ENCODE results near the gene POLR2J3.
"Not testable (repeated sequence)": the region's sequence is repeated elsewhere in the genome, so short reads cannot be mapped to it uniquely, and the experiment has no call there.

The POLR2J3 gene

DNA sequence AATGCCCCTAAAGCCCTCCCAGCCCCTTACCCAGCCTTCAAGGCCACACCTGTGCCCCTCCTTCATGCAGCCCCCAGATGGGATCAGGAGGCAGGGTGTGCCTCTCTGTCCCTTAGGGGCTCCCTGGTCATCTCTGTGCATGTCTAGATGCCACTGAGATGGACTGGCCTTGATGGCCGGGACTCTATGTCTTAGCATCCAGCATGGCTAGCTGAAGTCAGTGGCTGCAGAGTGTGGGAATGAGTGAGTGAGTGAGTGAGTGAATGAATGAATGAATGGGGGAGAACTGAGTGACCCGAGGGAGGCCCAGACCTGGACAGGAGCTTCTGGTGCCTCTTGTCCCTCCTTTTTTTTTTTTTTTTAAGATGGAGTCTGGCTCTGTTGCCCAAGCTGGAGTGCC is 40.3 kb downstream of the POLR2J3 start:
- not testable (repeated sequence) for DNase-seq (ENCODE audit: low read depth); H3K4me3 ChIP-seq (ENCODE audit: low read length)

DNA sequence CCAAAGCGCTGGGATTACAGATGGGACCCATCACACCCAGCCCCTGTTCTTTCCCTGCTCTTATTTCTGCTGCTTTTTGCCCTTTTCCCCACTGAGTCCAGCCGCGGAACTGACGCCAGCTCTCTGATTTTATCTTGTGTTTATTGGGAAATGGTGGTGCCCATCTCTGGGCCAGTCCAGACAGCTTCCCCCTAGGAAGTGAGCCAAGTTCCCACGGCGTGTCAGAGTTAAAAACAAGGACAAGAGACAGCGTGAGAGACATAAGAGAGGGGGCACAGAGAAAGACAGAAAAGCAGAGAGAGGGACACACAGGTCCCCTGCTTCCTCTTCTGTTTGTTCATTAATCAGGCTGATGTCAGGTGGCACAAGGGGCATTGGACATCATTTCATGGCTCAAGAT is 40.8 kb downstream of the POLR2J3 start:
- DNase-seq (ENCODE audit: low read depth) = not testable (repeated sequence)

DNA sequence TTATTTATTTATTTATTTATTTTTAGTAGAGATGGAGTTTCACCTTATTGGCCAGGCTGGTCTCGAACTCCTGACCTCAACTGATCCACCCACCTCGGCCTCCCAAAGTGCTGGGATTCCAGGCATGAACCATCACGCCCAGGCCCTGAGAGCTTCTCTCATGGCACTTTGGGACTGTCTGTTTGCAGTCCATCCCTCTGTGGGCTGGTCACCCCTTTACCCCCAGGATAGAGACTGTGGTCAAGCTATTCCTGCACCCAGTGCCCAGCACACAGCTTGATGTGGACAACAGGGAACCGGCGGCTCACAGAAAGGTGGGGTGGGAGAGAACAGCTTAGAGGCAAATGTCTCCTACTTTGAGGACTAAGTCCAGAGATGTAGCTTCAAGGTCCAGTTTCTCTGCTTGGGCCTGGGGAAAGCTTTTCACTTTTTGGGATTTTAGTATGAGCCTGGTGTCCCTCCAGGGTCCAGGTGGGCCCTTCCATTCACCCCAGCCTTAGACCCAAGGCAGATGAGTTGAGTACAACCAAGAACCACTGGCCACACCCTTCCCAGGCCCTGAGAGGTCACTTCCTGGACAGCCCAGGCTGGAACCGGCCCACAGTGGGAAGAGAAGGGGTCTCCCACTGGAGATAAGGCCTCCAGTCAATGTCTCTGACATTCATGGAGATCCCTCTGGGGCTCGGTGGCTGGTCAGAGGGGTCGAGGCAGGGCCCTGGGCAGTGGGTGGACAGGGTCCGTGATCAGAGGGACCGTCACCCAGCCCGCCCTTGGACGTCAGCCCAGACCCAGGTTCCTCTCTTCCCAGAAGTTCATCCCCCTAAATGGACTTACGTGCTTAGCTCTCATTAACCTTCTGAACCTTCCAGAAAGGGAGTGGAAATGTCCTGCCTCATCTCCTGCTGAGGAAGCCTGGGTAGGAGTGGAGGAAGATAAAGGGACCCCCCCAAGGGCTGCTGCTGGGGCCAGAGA is 44.3 kb downstream of the POLR2J3 start:
- not testable (repeated sequence) for DNase-seq (ENCODE audit: low read depth); H3K4me3 ChIP-seq (ENCODE audit: low read length)

More for the DNA sequence above, 40.8 kb downstream of the POLR2J3 start:
- not testable (repeated sequence) for H3K4me3 ChIP-seq (ENCODE audit: low read length)

DNA sequence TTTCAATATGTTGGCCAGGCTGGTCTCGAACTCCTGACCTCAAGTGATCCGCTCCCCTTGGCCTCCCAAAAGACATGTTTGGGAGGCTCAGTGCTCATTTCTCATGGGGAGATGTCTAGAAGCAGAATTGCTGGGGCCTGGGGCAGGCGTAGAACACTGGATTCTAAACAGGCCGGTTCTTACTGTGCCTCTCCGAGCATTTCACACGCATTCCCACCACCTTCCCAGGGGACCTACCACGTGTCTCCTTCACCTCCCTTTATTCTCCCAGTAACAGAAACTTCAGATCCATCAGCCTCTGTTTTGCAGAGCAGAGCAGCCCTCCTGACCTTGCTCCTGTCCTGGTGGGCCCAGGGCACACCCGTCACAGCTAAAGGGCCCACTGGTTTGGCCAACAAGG is 45.2 kb downstream of the POLR2J3 start:
- H3K4me3 ChIP-seq (ENCODE audit: low read length); DNase-seq (ENCODE audit: low read depth): not testable (repeated sequence)

DNA sequence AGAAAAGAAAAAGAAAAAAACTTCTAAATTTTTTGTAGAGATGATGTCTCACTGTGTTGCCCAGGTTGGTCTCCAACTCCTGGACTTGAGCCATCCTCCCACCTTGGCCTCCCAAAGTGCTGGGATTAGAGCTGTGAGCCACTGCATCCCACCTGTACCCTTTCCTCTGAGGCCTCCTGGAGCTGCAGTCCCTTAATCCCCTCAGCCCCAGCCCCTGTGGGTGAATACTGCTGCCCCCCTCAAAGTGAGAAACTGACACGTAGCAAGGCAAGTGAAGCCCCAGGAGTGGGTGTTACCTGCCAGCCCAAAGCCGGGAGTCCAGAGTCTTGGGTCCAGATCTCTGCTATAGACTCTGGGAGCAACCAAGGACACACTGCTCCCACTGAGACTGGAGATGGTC is 47.6 kb downstream of the POLR2J3 start:
- not testable (repeated sequence) for DNase-seq (ENCODE audit: low read depth); H3K4me3 ChIP-seq (ENCODE audit: low read length)

DNA sequence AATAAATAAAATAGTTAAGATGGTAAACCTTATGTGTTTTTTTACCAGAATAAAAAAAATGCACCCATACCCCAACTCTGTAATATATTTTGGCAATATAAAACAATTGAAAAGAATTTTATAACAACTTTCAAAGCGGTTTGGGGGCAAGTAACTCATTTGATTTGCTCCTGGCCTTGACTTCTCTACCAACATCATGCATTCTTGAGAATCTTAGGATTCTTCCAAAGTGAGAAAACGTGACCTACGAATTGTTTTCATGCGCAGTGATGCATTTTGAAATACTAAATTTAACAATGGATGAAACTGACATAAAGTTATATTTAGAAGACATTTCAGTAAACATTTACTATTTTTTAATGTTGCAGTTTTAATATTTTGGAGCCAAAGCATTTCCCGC is 51.6 kb downstream of the POLR2J3 start:
- H3K4me3 ChIP-seq (ENCODE audit: low read length) = not testable (repeated sequence)

DNA sequence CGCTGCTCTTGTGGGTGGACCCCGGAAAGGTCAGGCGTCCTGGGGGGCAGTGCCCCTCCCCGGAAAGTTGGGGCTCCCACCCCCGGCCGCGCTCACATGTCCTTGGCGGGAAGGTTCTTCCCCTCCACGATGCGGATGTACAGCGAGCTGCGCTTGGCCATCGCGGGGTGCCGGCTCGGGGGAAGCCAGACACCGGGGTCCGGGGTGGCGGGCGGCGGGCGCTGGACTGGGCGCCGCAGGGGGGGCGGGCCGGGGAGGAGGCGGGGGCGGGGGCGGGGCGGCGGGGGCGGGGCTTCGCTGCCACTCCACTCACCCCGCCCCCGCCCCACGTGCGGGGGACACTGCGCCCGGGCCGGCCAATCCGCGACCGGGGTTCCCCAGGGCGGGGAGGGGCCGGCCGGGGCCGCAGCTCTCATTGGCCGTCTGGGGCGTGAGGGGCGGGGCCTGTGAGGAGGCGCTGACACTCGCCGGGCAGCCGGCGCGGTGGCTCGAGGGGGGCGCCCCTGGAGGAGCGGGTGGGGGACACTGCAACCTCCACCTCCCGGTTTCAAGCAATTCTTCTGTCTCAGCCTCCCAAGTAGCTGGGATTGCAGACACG is 54.7 kb downstream of the POLR2J3 start, which contains the start of gene RASA4B:
RASA4B (minus strand) TSS at position 228 of the 598 bp plus-strand sequence; CDS start at position 161, 67 bp downstream.
- not testable (repeated sequence) for DNase-seq (ENCODE audit: low read depth)

More for the DNA sequence above, 51.6 kb downstream of the POLR2J3 start:
- not testable (repeated sequence) for DNase-seq (ENCODE audit: low read depth)

More for the DNA sequence above, 54.7 kb downstream of the POLR2J3 start, which contains the start of gene RASA4B:
- H3K4me3 ChIP-seq (ENCODE audit: low read length) = not testable (repeated sequence)

Data from epithelial cell of esophagus (primary cell).